DMS79 treated with DMSO at 0.1 percent for 48 hours (cell line): ENCODE data around the gene TNKS2.
"Not testable (repeated sequence)": the region's sequence is repeated elsewhere in the genome, so short reads cannot be mapped to it uniquely, and the experiment has no call there.

Source experiments
- DNase-seq: peaks from one replicate; lab custom pipeline; 2025; lab: John Stamatoyannopoulos, UW

The TNKS2 gene

GRCh38 chr10:91865562-91866081 lies 67.4 kb downstream of the TNKS2 start:
- DNase-seq: no peak

GRCh38 chr10:91875156-91875555 lies 76.9 kb downstream of the TNKS2 start:
- no peak for DNase-seq

GRCh38 chr10:91875779-91876178 lies 77.6 kb downstream of the TNKS2 start:
- DNase-seq: no peak

- DNase-seq: no peak
Observed at GRCh38 chr10:91879515-91880170, 81.4 kb downstream of the TNKS2 start.

- DNase-seq: no peak
Observed at GRCh38 chr10:91880310-91880709, 82.1 kb downstream of the TNKS2 start.

- DNase-seq: peak; percentile 45
Observed at GRCh38 chr10:91883549-91884444, 85.6 kb downstream of the TNKS2 start.

GRCh38 chr10:91884536-91884935 lies 86.3 kb downstream of the TNKS2 start:
- peak; percentile 16 for DNase-seq

- DNase-seq: no peak
Observed at GRCh38 chr10:91885362-91886079, 87.3 kb downstream of the TNKS2 start.

GRCh38 chr10:91886954-91887271 lies 88.7 kb downstream of the TNKS2 start:
- no peak for DNase-seq

GRCh38 chr10:91887272-91888076 lies 89.2 kb downstream of the TNKS2 start:
- peak; percentile 6 for DNase-seq

GRCh38 chr10:91891125-91892001 lies 93.1 kb downstream of the TNKS2 start:
- no peak for DNase-seq

GRCh38 chr10:91893051-91893450 lies 94.8 kb downstream of the TNKS2 start:
- DNase-seq: no peak

GRCh38 chr10:91894261-91894685 lies 96.0 kb downstream of the TNKS2 start:
- DNase-seq: not testable (repeated sequence)

- no peak for DNase-seq
Observed at GRCh38 chr10:91896212-91896756, 98.1 kb downstream of the TNKS2 start.

GRCh38 chr10:91897421-91897820 lies 99.2 kb downstream of the TNKS2 start:
- no peak for DNase-seq

GRCh38 chr10:91901784-91902677 lies 103.8 kb downstream of the TNKS2 start:
- no peak for DNase-seq

- no peak for DNase-seq
Observed at GRCh38 chr10:91907033-91907594, 108.9 kb downstream of the TNKS2 start.

GRCh38 chr10:91907914-91908336 lies 109.7 kb downstream of the TNKS2 start:
- peak; percentile 2 for DNase-seq
